UCSD-AML1 (cell line): ENCODE data around the gene RPS3.
"Not testable (repeated sequence)": the region's sequence is repeated elsewhere in the genome, so short reads cannot be mapped to it uniquely, and the experiment has no call there.

Experiments
- DNase-seq: peaks from one replicate; lab custom pipeline; 2025; ENCODE audit not compliant: unreplicated experiment; lab: John Stamatoyannopoulos, UW

RPS3 gene

GRCh38 chr11:75380245-75380644 lies 19.1 kb upstream of the RPS3 start:
- DNase-seq, result no peak

DNA sequence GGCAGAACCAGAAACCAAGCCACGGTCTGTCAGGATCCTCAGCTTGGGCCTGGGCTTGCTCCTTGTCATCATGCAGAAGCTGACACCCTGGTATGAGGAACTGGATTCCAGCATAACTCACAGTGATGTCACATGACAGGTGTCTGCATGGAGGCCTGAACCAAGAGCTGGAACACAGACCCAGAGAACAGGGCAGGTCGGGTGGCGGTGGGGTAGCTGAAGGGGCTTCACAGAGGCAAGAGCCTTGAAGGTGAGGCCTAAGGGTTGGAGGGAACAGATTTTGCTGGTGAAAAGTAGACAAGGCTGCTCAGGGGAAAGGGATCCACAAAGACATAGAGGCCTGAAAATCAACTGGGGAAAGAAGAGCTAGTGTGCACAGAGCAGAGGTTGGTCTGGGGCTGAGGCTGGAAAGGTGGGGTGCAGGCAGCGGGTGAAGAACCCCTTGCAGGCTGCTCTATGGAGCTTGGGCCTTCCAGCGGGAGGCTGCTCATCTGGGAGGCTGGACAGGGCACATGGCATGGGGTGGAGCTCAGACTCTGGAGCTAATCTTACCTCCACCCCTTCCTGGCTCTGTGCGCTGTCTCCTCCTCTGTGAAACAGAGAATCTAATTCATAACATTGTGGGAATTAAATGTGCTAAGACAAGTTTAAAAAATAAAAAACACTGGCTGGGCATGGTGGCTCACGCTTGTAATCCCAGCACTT lies 18.4 kb upstream of the RPS3 start:
- peak; percentile 38 for DNase-seq

GRCh38 chr11:75383246-75383645 lies 16.1 kb upstream of the RPS3 start:
- peak; percentile 72 for DNase-seq

DNA sequence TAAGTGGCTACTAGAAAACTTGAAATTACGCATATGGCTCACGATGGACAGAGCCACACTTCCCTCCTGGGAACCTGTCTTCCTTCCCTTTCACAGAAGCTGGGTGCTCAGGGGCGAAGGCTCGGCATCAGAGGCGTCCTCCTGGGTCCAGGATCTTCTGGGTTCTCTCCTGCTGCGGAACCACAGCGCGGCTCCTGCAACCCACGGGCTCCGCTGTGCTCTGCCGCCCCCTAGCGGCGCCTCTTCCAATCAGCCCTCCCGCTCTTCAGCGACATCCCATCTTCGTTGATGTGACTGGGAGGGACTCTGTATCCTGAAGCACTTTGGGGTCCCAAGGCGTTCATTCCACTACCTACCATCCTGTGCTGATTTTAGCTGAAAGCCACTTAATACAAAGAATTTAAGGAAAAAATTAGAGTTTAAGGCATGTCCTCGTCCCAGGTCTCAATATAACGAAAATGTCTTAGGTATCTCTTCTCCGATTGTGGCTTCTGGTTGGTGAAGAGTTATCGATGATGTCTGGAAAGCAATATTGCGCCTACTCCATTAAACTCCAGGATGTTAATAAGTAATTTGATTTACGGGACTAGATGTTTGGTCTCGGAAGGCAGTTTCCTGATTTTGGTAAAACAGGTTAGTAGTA lies 14.8 kb upstream of the RPS3 start:
- DNase-seq, result peak; percentile 82

- DNase-seq, result no peak
These were observed 12.2 kb upstream of the RPS3 start for GRCh38 chr11:75386942-75387630.

DNA sequence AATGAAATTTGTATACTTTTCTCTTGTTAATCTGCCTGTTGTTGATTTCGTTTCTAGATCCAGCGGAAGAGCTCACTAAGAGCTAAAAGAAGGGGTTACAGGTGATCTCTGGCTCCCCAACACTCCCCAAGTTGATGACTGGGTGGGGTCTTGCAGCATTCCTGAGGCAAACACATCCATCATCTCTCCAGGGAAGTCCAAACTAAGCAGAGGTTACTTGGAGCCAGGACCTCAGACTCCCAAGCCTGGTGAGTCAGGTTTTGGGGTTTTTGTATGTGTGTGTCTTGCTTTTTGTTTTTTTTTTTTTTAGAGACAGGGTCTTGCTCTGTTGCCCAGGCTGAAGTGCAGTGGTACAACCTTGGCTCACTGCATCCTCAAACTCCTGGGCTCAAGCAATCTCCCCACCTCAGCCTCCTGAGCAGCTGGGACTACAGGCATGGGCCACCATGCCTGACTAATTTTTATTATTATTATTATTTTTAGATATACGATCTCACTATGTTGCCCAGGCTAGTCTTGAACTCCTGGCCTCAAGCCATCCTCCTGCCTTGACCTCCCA lies 11.5 kb upstream of the RPS3 start:
- DNase-seq, result no peak

DNA sequence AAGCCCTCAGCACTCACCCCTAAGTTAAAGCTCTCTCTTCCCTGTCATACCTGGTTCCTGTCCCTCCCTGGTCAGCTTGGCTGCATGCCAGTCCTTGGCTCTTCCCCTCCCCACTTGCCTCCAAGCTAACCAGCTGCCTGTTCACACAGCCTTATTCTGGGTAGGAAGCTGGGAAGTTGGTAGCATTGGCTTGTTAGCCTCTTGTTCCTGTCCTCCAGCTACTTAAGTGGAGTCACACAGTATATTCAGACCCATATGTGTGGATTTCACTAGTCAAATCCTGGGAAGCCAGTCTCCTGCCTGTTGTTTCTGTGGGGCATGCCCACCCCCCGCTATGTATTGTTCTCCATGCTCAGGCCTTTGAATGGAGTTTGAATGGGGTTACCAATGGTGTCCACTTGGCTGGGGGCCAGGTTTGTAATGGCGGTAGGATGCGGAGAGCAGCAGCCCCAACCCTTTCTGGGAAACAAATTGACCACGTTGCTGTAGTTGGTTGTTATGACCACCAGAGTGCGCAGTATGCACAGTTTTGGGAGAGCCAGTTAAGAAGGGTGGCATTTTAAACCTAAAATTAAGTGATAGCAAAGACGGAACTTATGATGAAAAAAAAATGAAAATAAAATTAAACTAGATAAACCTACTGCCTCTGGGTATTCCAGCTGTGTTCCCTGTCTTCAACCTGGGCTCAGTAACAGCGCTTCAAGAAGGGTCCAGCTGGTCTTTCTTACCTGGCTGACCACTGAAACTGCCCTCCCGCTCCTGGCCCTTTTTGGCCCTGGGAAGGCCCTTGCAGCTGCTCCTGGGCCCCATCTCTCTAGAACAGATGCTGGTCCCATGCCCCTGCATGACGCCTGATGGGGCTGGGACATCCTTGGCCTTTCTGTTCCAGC lies 10.7 kb upstream of the RPS3 start:
- DNase-seq, result peak; percentile 65

DNA sequence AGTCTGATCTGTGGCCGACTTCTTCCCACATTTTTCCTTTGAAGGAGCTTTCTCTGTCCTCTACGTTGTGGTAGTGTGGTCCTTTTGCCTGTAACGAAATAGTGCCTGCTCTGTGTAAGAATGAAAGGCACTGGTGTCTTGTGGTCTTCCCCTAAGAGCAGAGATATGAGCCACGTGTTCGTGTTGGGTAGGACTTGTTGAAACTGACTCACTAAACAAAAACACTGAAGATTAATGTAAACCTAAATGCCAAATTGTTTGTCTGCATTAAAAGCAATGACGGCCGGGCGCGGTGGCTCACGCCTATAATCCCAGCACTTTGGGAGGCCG lies 10.1 kb upstream of the RPS3 start:
- no peak for DNase-seq

- no peak for DNase-seq
These were observed 9.4 kb upstream of the RPS3 start for GRCh38 chr11:75389925-75390324.

DNA sequence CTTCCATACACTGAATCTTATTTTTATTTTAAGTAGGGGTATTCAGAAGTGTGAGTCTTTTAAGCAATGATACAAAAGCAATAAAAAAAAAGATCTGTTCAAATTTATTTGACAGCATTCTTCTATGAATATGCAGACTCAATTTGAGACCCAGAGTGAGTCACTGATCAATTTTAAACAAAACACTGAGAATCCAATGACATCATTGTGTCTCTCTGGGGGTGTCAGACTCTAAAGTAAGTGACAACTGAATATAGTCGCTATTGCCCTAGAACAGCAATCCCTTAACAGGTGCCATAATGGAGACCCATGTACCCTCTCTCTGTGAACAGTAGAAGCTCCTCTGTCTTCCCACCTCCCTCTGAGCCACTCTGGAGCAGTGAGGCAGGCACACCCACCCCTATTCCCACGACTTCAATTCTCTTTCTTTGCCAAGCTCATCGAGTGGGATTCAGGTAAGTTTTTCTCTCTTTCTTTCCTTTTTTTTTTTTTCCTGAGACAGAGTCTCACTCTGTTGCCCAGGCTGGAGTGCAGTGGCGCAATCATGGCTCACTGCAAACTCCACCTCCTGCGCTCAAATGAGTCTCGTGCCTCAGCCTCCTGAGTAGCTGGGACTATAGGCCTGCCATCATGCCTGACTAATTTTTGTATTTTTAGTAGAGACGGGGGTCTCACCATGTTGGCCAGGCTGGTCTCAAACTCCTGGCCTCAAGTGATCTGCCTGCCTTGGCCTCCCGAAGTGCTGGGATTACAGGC lies 5.1 kb upstream of the RPS3 start:
- no peak for DNase-seq

DNA sequence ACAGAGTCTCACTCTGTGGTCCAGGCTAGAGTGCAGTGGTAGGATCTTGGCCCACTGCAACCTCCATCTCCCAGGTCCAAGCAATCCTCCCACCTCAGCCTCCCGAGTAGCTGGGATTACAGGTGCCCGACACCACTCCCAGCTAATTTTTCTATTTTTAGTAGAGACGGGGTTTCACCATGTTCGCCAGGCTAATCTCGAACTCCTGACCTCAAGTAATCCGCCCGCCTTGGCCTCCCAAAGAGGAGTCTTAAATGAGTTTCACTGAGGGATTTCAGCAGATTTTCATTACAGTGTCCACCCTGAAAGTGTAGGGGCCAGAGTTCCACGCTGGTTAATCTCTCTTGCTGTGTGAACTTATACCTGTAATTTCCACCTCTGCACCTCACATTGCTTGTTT lies 412 bp upstream of the RPS3 start:
- DNase-seq, result no peak

DNA sequence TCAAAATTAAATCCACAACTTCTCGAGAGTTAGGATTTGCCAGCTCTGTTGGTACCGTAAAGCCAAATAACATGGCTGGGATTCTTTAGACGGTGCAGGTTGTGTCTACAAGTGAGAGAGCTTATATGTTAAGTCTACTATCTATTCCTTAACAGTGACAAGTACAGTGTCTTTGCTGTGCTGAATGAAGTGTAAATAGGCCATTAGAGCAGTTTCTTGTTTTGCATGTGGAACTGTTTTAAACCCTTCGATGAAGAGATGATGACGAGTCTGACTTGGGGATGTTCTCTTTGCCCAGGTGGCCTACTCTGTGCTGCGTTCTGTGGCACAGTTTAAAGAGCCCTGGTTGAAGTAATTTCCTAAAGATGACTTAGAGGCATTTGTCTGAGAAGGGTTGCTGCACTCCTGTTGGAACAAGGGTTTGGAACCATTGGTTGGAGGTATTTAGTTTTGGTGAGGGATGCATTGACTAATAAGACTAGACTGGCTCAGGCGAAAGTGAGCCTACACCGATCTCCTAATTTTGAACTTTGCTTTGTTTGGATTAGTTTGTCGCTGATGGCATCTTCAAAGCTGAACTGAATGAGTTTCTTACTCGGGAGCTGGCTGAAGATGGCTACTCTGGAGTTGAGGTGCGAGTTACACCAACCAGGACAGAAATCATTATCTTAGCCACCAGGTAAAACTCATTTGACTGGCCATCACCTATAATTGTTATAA lies 988 bp downstream of the RPS3 start:
- DNase-seq, result no peak

GRCh38 chr11:75402002-75402773 lies 2.9 kb downstream of the RPS3 start:
- DNase-seq, result no peak

GRCh38 chr11:75403037-75403436 lies 3.7 kb downstream of the RPS3 start:
- DNase-seq, result no peak

- DNase-seq, result no peak
These were observed 4.8 kb downstream of the RPS3 start for GRCh38 chr11:75403983-75404658.

DNA sequence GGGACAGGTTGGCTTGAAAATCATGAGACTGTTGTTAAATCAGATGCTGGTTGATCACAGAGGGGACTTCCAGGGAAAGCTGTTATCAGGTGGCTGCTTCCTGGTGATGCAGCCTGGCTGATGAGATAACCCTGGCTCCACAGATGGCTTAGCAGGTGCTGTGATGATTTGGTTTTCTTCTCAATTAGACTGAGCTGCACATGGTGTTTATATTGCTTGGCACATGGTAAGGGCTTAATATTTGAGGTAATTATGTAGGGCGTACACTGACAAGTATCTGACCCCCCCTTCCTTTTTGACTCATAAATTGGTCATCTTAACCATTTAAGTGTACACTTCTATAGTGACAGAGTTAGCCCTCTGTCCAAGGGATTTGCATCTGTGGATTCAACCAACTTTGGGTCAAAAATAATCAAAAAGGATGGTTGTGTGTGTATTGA lies 7.0 kb downstream of the RPS3 start:
- DNase-seq, result no peak

DNA sequence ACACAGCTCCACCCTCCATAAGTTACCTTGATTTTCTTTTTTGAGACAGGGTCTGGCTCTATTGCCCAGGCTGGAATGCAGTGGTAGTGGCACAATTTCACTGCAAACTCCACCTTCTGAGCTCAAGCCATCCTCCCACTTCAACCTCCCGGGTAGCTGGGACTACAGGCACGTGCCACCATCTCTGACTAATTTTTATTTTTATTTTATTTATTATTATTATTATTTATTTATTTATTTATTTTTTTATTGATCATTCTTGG lies 9.6 kb downstream of the RPS3 start:
- DNase-seq, result no peak

- not testable (repeated sequence) for DNase-seq
These were observed 10.7 kb downstream of the RPS3 start for GRCh38 chr11:75409971-75410370.

- not testable (repeated sequence) for DNase-seq
These were observed 13.8 kb downstream of the RPS3 start for GRCh38 chr11:75413146-75413545.
